ENCODE measurements around the gene MCTP1. TPM values are rescaled to one million over a fixed set of nuclear protein-coding genes. Genes with fewer than 3 reads are reported as not detected.

The MCTP1 gene
- total and polyA plus RNA-seq, 2 of the 8 experiments (the other 6 are each of a cell fraction or from before 2014, with no cell fraction given) = 0.56 to 3.4 TPM

DNA sequence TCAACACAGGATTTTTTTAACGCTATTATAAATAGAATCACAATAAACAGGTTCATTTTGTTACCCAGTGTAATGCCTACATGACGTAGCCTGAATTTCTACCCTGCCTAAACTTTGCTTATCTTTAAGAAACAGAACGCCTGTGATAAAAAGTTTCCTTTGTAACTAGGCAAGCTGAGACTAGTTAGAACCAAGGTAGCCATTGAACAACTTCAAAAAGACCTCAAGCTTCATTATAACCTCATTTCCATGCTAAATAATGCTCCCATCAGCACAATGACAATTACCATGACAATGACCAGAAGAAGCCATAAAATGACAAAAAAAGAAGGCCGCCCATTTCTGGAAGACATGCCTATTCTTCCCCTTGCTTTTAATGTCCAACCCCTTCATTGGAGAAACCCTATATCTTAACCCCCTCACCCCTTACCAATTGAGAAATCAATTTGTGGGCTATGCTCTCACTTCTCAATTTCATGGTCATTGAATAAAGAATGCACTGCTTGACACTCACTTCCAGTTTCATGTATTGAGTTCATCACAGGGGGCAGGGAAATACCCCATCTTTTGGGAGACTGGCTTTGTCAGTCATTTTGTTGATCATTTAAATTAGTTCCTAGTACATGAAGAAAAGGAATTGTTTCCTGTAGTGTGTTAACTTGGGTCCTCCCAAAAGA is 276.8 kb downstream of the MCTP1 start:
- ChIA-PET CTCF (ENCODE audit: partially characterized antibody) (no interaction called here), POLR2A (ENCODE audit: partially characterized antibody) (no interaction called here)
- no peak overlapping the region for H2BK20ac ChIP-seq (ENCODE audit: low read length)
- H3K9ac ChIP-seq (replicated peaks in 1 of 4; ENCODE audit: extremely low read depth in 1 of 4, low read depth in 3 of 4, low read length in 3 of 4) = no peak overlapping the region
- H3K4me3 ChIP-seq (ENCODE audit: extremely low read depth in 1 of 4, insufficient read depth in 2 of 4, low read depth in 3 of 4, low read length in 4 of 4) = no peak overlapping the region
- H3K18ac ChIP-seq (ENCODE audit: extremely low read depth, low read length) = no peak overlapping the region
- H3K4ac ChIP-seq (replicated peaks; ENCODE audit: insufficient read length, low read depth, low read length) = no peak overlapping the region
- no peak overlapping the region for H2BK120ac ChIP-seq (replicated peaks; ENCODE audit: low read depth, low read length)
- H3K36me3 ChIP-seq (ENCODE audit: control insufficient read depth in 2 of 4, insufficient read depth in 4 of 4, low read length in 3 of 4) = no peaks in the 10 kb centered on the region
- WGBS, 2 experiments (ENCODE audit: extremely low coverage in 1 of 2, insufficient coverage in 1 of 2, insufficient read length in 1 of 2, insufficient replicate concordance in 2 of 2, low coverage in 1 of 2, low lambda C conversion rate in 2 of 2, missing lambda C conversion rate in 1 of 2) = 87% methylated on average over 4 of the region's 4 CpGs; no CpG with 5 or more reads in 1 of the 2 experiments
- TF ChIP-seq RXRA (IDR thresholded peaks at IDR 0.05; ENCODE audit: insufficient read depth, low read depth, low read length) (no peak), NRF1 (IDR thresholded peaks at IDR 0.05; ENCODE audit: low read depth, low read length) (no peak), SRF (IDR thresholded peaks at IDR 0.05; ENCODE audit: low read depth, low read length) (no peak), PHF8 (conservative IDR thresholded peaks at IDR 0.05; ENCODE audit: low read depth, low read length) (no peak)
- H3K79me2 ChIP-seq (ENCODE audit: control insufficient read depth in 1 of 2, insufficient read depth in 2 of 2, low read length in 2 of 2) = no peaks in the 10 kb centered on the region
- no peaks in the 10 kb centered on the region for H3K27me3 ChIP-seq (replicated peaks in 1 of 4; ENCODE audit: control insufficient read depth in 3 of 4, extremely low read depth in 1 of 4, insufficient read depth in 3 of 4, low read length in 3 of 4)
- H3K4me1 ChIP-seq (replicated peaks in 1 of 4; ENCODE audit: control insufficient read depth in 3 of 4, insufficient read depth in 4 of 4, low read length in 3 of 4) = no peaks in the 10 kb centered on the region
- no peak overlapping the region for H3K14ac ChIP-seq (ENCODE audit: insufficient read length)
- H3K9me3 ChIP-seq (ENCODE audit: insufficient read depth in 2 of 2, low read depth in 1 of 2, low read length in 1 of 2) = peaks cover 14 to 16% of the 10 kb centered on the region in 2 experiments
- no peaks in the 10 kb centered on the region for H3K79me1 ChIP-seq (ENCODE audit: low read depth, low read length)
- H3K56ac ChIP-seq (replicated peaks; ENCODE audit: insufficient read length, low read depth, low read length) = no peak overlapping the region
- no peak overlapping the region for H2BK5ac ChIP-seq (ENCODE audit: low read depth, low read length)
- no peak overlapping the region for H4K5ac ChIP-seq (ENCODE audit: insufficient read length, low read depth, low read length)
- no peaks in the 10 kb centered on the region for H4K20me1 ChIP-seq (replicated peaks in 1 of 2; ENCODE audit: control insufficient read depth in 1 of 2, insufficient read depth in 2 of 2, low read length in 2 of 2)
- H3K4me2 ChIP-seq (ENCODE audit: insufficient read depth in 1 of 2, low read depth in 2 of 2, low read length in 2 of 2) = no peak overlapping the region
- no peak overlapping the region for H3K27ac ChIP-seq (ENCODE audit: low read depth, low read length)
- H2AK5ac ChIP-seq (ENCODE audit: low read depth, low read length) = no peak overlapping the region
- no peak overlapping the region for H2AFZ ChIP-seq (ENCODE audit: low read length)
- no peaks in the 10 kb centered on the region for H3K23me2 ChIP-seq (ENCODE audit: low read depth, low read length)
- no peak overlapping the region for H4K91ac ChIP-seq (replicated peaks; ENCODE audit: insufficient read length, low read length)
- no peak overlapping the region for H4K8ac ChIP-seq (ENCODE audit: extremely low read depth, insufficient read depth, low read length)
- no peak overlapping the region for H2BK12ac ChIP-seq (ENCODE audit: low read depth, low read length)
- DNase-seq (ENCODE audit: low read depth in 1 of 2, low spot score in 2 of 2) (no peak), FAIRE-seq (no peak)
- H3K23ac ChIP-seq (ENCODE audit: insufficient read length) = no peak overlapping the region
- H2BK15ac ChIP-seq (ENCODE audit: low read length) = no peak overlapping the region

Data from H1 (cell line).